GM13977 (cell line): ENCODE results near the gene RAB10.
A peak's percentile ranks its signal among the peaks of the same experiment; 100 is the strongest.
"Not testable (repeated sequence)": the region's sequence is repeated elsewhere in the genome, so short reads cannot be mapped to it uniquely, and the experiment has no call there.

ENCODE experiments used
- DNase-seq: peaks from one replicate; pipeline ENCODE4 v3.0.0; 2012; ENCODE audit warnings: low spot score
- in situ Hi-C: fragments of 300-500 bp; cut with MboI; formaldehyde crosslinking; loops from one replicate; pipeline ENCODE4 v1.12.0; 2022; ENCODE audit warnings: low sequenced_read_pairs, low pct_unique_long_range_greater_than_20kb, mixed read lengths, inconsistent platforms; ENCODE audit not compliant: unreplicated experiment
- TF ChIP-seq, protein P1 (sequence below): IDR thresholded peaks from 2 replicates; pipeline ENCODE4 v1.5.1; 2012; ENCODE audit warnings: mild to moderate bottlenecking, control low read depth; ENCODE audit not compliant: insufficient read depth; ENCODE audit errors: extremely low read depth, missing control alignments

The RAB10 gene

DNA sequence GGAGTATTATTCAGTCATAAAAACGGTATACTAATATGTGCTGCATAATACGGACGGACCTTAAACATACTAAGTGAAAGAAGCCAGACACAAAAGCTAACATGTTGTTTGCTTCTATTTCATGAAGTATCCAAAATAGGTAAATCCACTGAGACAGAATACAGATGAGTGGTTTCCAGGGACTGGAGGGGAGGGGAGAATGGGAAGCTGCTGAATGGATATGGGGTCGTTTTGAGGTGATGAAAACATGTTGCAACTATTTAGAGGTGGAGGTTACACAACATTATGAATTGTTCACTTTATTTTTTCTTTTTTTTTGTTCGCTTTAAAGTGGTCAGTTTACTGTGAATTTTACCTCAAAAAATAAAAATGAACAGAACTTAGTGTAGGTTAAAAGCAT lies 52.9 kb downstream of the RAB10 start:
- in situ Hi-C loops, result no loop called here
- TF ChIP-seq, protein P1, sequence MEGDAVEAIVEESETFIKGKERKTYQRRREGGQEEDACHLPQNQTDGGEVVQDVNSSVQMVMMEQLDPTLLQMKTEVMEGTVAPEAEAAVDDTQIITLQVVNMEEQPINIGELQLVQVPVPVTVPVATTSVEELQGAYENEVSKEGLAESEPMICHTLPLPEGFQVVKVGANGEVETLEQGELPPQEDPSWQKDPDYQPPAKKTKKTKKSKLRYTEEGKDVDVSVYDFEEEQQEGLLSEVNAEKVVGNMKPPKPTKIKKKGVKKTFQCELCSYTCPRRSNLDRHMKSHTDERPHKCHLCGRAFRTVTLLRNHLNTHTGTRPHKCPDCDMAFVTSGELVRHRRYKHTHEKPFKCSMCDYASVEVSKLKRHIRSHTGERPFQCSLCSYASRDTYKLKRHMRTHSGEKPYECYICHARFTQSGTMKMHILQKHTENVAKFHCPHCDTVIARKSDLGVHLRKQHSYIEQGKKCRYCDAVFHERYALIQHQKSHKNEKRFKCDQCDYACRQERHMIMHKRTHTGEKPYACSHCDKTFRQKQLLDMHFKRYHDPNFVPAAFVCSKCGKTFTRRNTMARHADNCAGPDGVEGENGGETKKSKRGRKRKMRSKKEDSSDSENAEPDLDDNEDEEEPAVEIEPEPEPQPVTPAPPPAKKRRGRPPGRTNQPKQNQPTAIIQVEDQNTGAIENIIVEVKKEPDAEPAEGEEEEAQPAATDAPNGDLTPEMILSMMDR, result no peak

DNA sequence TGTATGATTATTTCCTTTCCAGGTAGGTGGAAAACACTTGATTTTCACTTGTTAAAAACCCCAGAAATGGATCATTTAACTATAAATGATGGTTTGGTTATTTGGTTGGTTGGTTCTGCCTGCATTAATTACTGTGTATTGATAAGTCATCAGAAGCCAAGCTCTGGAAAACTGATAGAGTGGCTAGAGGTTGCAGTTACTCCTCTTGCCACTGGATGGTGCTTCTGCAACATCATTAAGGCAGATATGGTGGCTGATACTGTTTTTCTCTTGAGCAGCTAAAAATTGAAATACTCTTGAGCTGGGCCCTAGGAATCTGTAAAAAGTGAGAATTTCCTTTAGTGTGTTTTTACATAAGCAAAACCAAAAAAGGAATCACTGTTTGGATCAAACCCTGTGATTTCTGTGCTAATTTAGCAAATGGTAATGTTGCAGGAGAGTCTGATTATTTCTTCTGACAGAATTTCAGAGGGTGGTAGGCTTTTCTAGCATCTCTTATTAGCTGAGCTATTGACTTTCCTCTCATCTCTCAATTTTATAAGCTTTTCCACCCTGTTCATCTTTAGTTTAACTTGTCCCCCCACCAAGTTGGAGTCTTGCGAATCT lies 54.3 kb downstream of the RAB10 start:
- DNase-seq, result peak; percentile 54
- TF ChIP-seq, protein P1, result peak; percentile 69
- in situ Hi-C loops, result no loop called here

More for the DNA sequence above, 52.9 kb downstream of the RAB10 start:
- no peak for DNase-seq

DNA sequence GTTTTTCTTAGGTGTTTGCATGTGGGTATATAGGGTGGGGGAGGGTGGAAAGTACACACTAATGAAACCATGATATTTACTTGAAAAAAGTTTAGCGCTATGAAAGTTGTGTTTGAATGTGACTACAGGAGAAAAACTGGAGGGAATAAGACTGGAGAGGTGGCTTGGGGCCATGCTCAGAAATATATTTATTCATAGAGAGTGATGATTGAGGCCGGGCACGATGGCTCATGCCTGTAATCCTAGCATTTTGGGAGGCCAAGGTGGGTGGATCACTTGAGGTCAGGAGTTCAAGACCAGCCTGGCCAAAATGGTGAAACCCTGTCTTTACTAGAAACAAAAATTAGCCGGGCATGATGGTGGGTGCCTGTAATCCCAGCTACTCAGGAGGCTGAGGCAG lies 55.0 kb downstream of the RAB10 start:
- DNase-seq, in situ Hi-C loops: not testable (repeated sequence)

DNA sequence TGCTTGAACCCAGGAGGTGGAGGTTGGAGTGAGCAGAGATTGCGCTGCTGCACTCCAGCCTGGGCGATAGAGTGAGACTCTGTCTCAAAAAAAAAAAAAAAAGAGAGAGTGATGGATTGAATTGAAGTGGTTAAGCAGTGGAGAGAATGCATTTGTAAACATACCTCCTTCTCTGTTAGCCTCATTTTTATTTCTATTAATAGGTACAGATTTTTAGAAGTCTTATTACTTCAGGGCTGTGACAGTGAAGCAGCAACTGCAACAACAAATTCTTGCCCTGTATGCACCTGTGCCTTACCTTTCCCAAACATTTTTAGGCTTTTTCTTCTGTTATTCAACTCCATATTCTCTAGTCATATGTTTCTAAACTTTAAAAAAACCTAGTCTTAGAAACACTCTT lies 55.5 kb downstream of the RAB10 start:
- in situ Hi-C loops, result no loop called here
- TF ChIP-seq, protein P1, result no peak
- DNase-seq, result no peak

DNA sequence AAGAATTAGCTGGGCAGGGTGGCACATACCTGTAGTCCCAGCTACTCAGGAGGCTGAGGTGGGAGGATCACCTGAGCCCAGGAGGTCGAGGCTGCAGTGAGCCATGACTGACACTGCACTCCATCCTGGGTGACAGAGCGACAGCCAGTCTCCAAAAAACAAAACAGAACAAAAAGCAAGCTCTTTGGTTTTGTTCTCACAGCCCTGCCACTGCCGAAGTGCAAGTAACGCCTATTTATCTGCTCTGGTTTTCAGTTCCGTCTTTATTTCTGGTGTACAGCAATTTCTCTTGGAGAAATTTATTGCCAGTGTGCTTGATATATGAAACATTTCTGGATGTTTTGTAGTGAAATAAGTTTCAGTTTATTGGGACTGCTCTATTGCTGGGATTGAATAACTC lies 61.9 kb downstream of the RAB10 start:
- DNase-seq, result no peak
- TF ChIP-seq, protein P1, result no peak
- in situ Hi-C loops, result no loop called here

DNA sequence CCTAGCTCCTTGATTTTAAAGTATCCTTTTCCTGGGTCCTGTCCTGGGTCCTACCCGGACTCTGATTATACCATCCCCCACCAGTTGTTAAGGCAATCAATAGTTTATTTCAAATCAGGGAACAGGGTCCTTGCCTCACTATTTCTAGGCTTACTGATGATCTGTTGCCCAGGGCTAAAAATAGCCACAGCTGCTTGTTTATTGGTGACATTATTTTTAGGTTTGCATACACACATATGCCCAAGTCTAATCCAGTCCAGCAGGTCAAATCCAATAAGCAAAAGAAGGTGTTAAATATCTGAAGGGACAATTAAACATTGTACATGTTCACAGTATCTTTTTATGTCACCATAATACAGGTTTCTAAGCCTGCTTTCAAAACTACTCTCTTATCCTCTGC lies 66.0 kb downstream of the RAB10 start:
- in situ Hi-C loops, result no loop called here
- TF ChIP-seq, protein P1, result no peak
- no peak for DNase-seq

DNA sequence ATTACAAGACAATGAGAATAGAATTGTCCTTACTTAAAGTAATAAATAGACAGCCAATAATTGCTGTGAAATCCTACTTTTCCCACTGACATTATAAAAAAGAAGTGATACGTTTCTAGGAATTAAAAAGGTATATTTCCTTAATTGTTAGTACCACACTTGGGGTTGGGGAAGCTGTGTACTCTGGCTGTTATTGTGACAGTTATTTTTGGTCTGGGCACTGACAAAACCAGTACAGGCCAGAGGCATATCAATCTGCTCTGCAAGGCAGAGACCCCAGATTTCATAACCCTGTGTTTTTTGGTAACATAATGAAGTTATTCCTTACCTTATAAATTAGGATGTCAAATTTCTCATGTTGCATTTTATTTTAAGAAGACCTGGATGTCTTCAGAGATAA lies 66.5 kb downstream of the RAB10 start:
- in situ Hi-C loops, result no loop called here
- DNase-seq, result no peak
- TF ChIP-seq, protein P1, result no peak
